Measurements from ENCODE around the gene FASTK.

The FASTK gene

GRCh38 chr7:151080522-151081169 lies at the start of gene FASTK:
Gene FASTK (minus strand): TSS chr7:151080809. CDS start chr7:151080766, 43 bp downstream.
- H3K4me1 ChIP-seq (ENCODE audit: control insufficient read depth in 1 of 2, insufficient read depth in 2 of 2, low read length in 2 of 2): peaks cover 17 to 48% of the 10 kb centered on the region in 2 donors

GRCh38 chr7:151129960-151130591 lies 49.5 kb upstream of the FASTK start:
- Histone ChIP-seq H3K9me3 (ENCODE audit: control insufficient read depth in 1 of 2, low read length in 2 of 2) (no peaks in the 10 kb centered on the region), H3K27me3 (ENCODE audit: low read depth, low read length) (no peaks in the 10 kb centered on the region), H3K27ac (ENCODE audit: low read length) (no peak overlapping the region), H3K4me1 (ENCODE audit: control insufficient read depth in 1 of 2, insufficient read depth in 2 of 2, low read length in 2 of 2) (peaks cover 0 to 6% of the 10 kb centered on the region in 2 donors), H3K36me3 (ENCODE audit: control insufficient read depth in 1 of 2, insufficient read depth in 2 of 2, low read length in 2 of 2) (peaks cover 28 to 67% of the 10 kb centered on the region in 2 donors), H3K4me3 (ENCODE audit: low read depth in 1 of 2, low read length in 2 of 2) (no peak overlapping the region)

More at GRCh38 chr7:151080522-151081169, at the start of gene FASTK:
- H3K27me3 ChIP-seq (ENCODE audit: low read depth, low read length): no peaks in the 10 kb centered on the region
- H3K9me3 ChIP-seq (ENCODE audit: control insufficient read depth in 1 of 2, low read length in 2 of 2): no peaks in the 10 kb centered on the region
- peak within 1 kb of the TSS; percentile 86 to 89 for H3K4me3 ChIP-seq (ENCODE audit: low read depth in 1 of 2, low read length in 2 of 2)
- H3K27ac ChIP-seq (ENCODE audit: low read length): peak within 1 kb of the TSS; percentile 77
- H3K36me3 ChIP-seq (ENCODE audit: control insufficient read depth in 1 of 2, insufficient read depth in 2 of 2, low read length in 2 of 2): peaks cover 6 to 15% of the 10 kb centered on the region in 2 donors

- Histone ChIP-seq H3K4me1 (ENCODE audit: control insufficient read depth in 1 of 2, insufficient read depth in 2 of 2, low read length in 2 of 2) (peaks cover 0 to 6% of the 10 kb centered on the region in 2 donors), H3K36me3 (ENCODE audit: control insufficient read depth in 1 of 2, insufficient read depth in 2 of 2, low read length in 2 of 2) (peaks cover 27 to 62% of the 10 kb centered on the region in 2 donors), H3K4me3 (ENCODE audit: low read depth in 1 of 2, low read length in 2 of 2) (no peak overlapping the region), H3K27me3 (ENCODE audit: low read depth, low read length) (no peaks in the 10 kb centered on the region), H3K9me3 (ENCODE audit: control insufficient read depth in 1 of 2, low read length in 2 of 2) (no peaks in the 10 kb centered on the region), H3K27ac (ENCODE audit: low read length) (no peak overlapping the region)
Measured at GRCh38 chr7:151129117-151129959, 48.7 kb upstream of the FASTK start.

GRCh38 chr7:151128716-151129115 lies 48.1 kb upstream of the FASTK start:
- H3K27me3 ChIP-seq (ENCODE audit: low read depth, low read length): no peaks in the 10 kb centered on the region
- H3K4me3 ChIP-seq (ENCODE audit: low read depth in 1 of 2, low read length in 2 of 2): no peak overlapping the region
- no peaks in the 10 kb centered on the region for H3K9me3 ChIP-seq (ENCODE audit: control insufficient read depth in 1 of 2, low read length in 2 of 2)
- H3K36me3 ChIP-seq (ENCODE audit: control insufficient read depth in 1 of 2, insufficient read depth in 2 of 2, low read length in 2 of 2): peaks cover 23 to 59% of the 10 kb centered on the region in 2 donors
- peaks cover 0 to 6% of the 10 kb centered on the region in 2 donors for H3K4me1 ChIP-seq (ENCODE audit: control insufficient read depth in 1 of 2, insufficient read depth in 2 of 2, low read length in 2 of 2)
- H3K27ac ChIP-seq (ENCODE audit: low read length): no peak overlapping the region

GRCh38 chr7:151128144-151128543 lies 47.5 kb upstream of the FASTK start:
- Histone ChIP-seq H3K27me3 (ENCODE audit: low read depth, low read length) (no peaks in the 10 kb centered on the region), H3K4me1 (ENCODE audit: control insufficient read depth in 1 of 2, insufficient read depth in 2 of 2, low read length in 2 of 2) (peaks cover 0 to 6% of the 10 kb centered on the region in 2 donors), H3K9me3 (ENCODE audit: control insufficient read depth in 1 of 2, low read length in 2 of 2) (no peaks in the 10 kb centered on the region), H3K4me3 (ENCODE audit: low read depth in 1 of 2, low read length in 2 of 2) (no peak overlapping the region), H3K36me3 (ENCODE audit: control insufficient read depth in 1 of 2, insufficient read depth in 2 of 2, low read length in 2 of 2) (peaks cover 20 to 61% of the 10 kb centered on the region in 2 donors), H3K27ac (ENCODE audit: low read length) (no peak overlapping the region)

GRCh38 chr7:151126491-151127137 lies 46.0 kb upstream of the FASTK start:
- peak overlapping the region in 1 of 2 donors; percentile 60 for H3K4me3 ChIP-seq (ENCODE audit: low read depth in 1 of 2, low read length in 2 of 2)
- H3K36me3 ChIP-seq (ENCODE audit: control insufficient read depth in 1 of 2, insufficient read depth in 2 of 2, low read length in 2 of 2): peaks cover 17 to 61% of the 10 kb centered on the region in 2 donors
- H3K4me1 ChIP-seq (ENCODE audit: control insufficient read depth in 1 of 2, insufficient read depth in 2 of 2, low read length in 2 of 2): peaks cover 0 to 3% of the 10 kb centered on the region in 2 donors
- H3K9me3 ChIP-seq (ENCODE audit: control insufficient read depth in 1 of 2, low read length in 2 of 2): no peaks in the 10 kb centered on the region
- H3K27ac ChIP-seq (ENCODE audit: low read length): no peak overlapping the region
- H3K27me3 ChIP-seq (ENCODE audit: low read depth, low read length): no peaks in the 10 kb centered on the region

GRCh38 chr7:151125846-151126481 lies 45.4 kb upstream of the FASTK start:
- H3K4me3 ChIP-seq (ENCODE audit: low read depth in 1 of 2, low read length in 2 of 2): peak overlapping the region; percentile 42 to 60
- H3K9me3 ChIP-seq (ENCODE audit: control insufficient read depth in 1 of 2, low read length in 2 of 2): no peaks in the 10 kb centered on the region
- peaks cover 0 to 3% of the 10 kb centered on the region in 2 donors for H3K4me1 ChIP-seq (ENCODE audit: control insufficient read depth in 1 of 2, insufficient read depth in 2 of 2, low read length in 2 of 2)
- no peaks in the 10 kb centered on the region for H3K27me3 ChIP-seq (ENCODE audit: low read depth, low read length)
- H3K36me3 ChIP-seq (ENCODE audit: control insufficient read depth in 1 of 2, insufficient read depth in 2 of 2, low read length in 2 of 2): peaks cover 17 to 67% of the 10 kb centered on the region in 2 donors
- no peak overlapping the region for H3K27ac ChIP-seq (ENCODE audit: low read length)

GRCh38 chr7:151125470-151125845 lies 44.8 kb upstream of the FASTK start:
- Histone ChIP-seq H3K36me3 (ENCODE audit: control insufficient read depth in 1 of 2, insufficient read depth in 2 of 2, low read length in 2 of 2) (peaks cover 17 to 69% of the 10 kb centered on the region in 2 donors), H3K27ac (ENCODE audit: low read length) (no peak overlapping the region), H3K4me3 (ENCODE audit: low read depth in 1 of 2, low read length in 2 of 2) (peak overlapping the region; percentile 42 to 60)

GRCh38 chr7:151124899-151125399 lies 44.3 kb upstream of the FASTK start:
- peaks cover 0 to 3% of the 10 kb centered on the region in 2 donors for H3K4me1 ChIP-seq (ENCODE audit: control insufficient read depth in 1 of 2, insufficient read depth in 2 of 2, low read length in 2 of 2)
- H3K27ac ChIP-seq (ENCODE audit: low read length): no peak overlapping the region
- no peaks in the 10 kb centered on the region for H3K27me3 ChIP-seq (ENCODE audit: low read depth, low read length)
- peak overlapping the region in 1 of 2 donors; percentile 60 for H3K4me3 ChIP-seq (ENCODE audit: low read depth in 1 of 2, low read length in 2 of 2)
- peaks cover 17 to 69% of the 10 kb centered on the region in 2 donors for H3K36me3 ChIP-seq (ENCODE audit: control insufficient read depth in 1 of 2, insufficient read depth in 2 of 2, low read length in 2 of 2)
- H3K9me3 ChIP-seq (ENCODE audit: control insufficient read depth in 1 of 2, low read length in 2 of 2): no peaks in the 10 kb centered on the region

More at GRCh38 chr7:151125470-151125845, 44.8 kb upstream of the FASTK start:
- Histone ChIP-seq H3K9me3 (ENCODE audit: control insufficient read depth in 1 of 2, low read length in 2 of 2) (no peaks in the 10 kb centered on the region), H3K4me1 (ENCODE audit: control insufficient read depth in 1 of 2, insufficient read depth in 2 of 2, low read length in 2 of 2) (peaks cover 0 to 3% of the 10 kb centered on the region in 2 donors), H3K27me3 (ENCODE audit: low read depth, low read length) (no peaks in the 10 kb centered on the region)

GRCh38 chr7:151124481-151124880 lies 43.9 kb upstream of the FASTK start:
- H3K4me1 ChIP-seq (ENCODE audit: control insufficient read depth in 1 of 2, insufficient read depth in 2 of 2, low read length in 2 of 2): peaks cover 0 to 3% of the 10 kb centered on the region in 2 donors
- H3K36me3 ChIP-seq (ENCODE audit: control insufficient read depth in 1 of 2, insufficient read depth in 2 of 2, low read length in 2 of 2): peaks cover 19 to 69% of the 10 kb centered on the region in 2 donors
- no peak overlapping the region for H3K27ac ChIP-seq (ENCODE audit: low read length)

More at GRCh38 chr7:151124481-151124880, 43.9 kb upstream of the FASTK start:
- no peaks in the 10 kb centered on the region for H3K27me3 ChIP-seq (ENCODE audit: low read depth, low read length)
- no peaks in the 10 kb centered on the region for H3K9me3 ChIP-seq (ENCODE audit: control insufficient read depth in 1 of 2, low read length in 2 of 2)
- H3K4me3 ChIP-seq (ENCODE audit: low read depth in 1 of 2, low read length in 2 of 2): no peak overlapping the region

Data from muscle layer of duodenum (tissue), 2 donors.